Spinal cord (tissue), 10 donors: ENCODE results near the gene VCX3B. TPM values are rescaled to one million over a fixed set of nuclear protein-coding genes. Genes with fewer than 3 reads are reported as not detected.
"Not testable (repeated sequence)": the region's sequence is repeated elsewhere in the genome, so short reads cannot be mapped to it uniquely, and the experiment has no call there.

Source experiments
- DNase-seq, 6 donors: peaks; one replicate each; pipeline versions ENCODE4 v3.0.0 to v3.0.0-alpha.2; 2013 to 2015; ENCODE audit warnings: low spot score in 6 of 6, low read depth in 4 of 6
- H3K27ac ChIP-seq: one replicate; pipeline ENCODE4 v1.5.1; 2013; ENCODE audit warnings: low read depth, low read length, control low read depth
- H3K27me3 ChIP-seq: one replicate; pipeline ENCODE4 v1.6.1; 2013; ENCODE audit warnings: low read length; ENCODE audit not compliant: control insufficient read depth, insufficient read depth
- H3K36me3 ChIP-seq: one replicate; pipeline ENCODE4 v1.6.1; 2013; ENCODE audit warnings: low read length; ENCODE audit not compliant: control insufficient read depth, insufficient read depth
- H3K4me1 ChIP-seq: one replicate; pipeline ENCODE4 v1.6.1; 2013; ENCODE audit warnings: low read length; ENCODE audit not compliant: control insufficient read depth, insufficient read depth
- H3K4me3 ChIP-seq: one replicate; pipeline ENCODE4 v1.5.1; 2013; ENCODE audit warnings: low read depth, low read length, control low read depth
- H3K9me3 ChIP-seq: one replicate; pipeline ENCODE4 v1.6.1; 2013; ENCODE audit warnings: low read length; ENCODE audit not compliant: control insufficient read depth, insufficient read depth
- WGBS: methylation state at CpG from one replicate; pipeline ENCODE4 v1.1.5; 2013; ENCODE audit warnings: missing lambda C conversion rate; ENCODE audit not compliant: insufficient coverage; 5-methylcytosine and 5-hydroxymethylcytosine counted together
- long read RNA-seq, 4 donors: transcript quantifications; one replicate each; lab custom pipeline, GENCODE V29; 2026
- polyA plus RNA-seq, 2 donors: library from polyadenylated mRNA; unstranded; fragments of 120-200 nt; gene quantifications; one replicate each; pipeline ENCODE4 v1.2.1, GENCODE V29; 2013; ENCODE audit not compliant: insufficient read length in 2 of 2
- total RNA-seq, 2 donors: library from RNA; depleted of rRNA in 1 of 2; stranded (reverse); fragments of 120-200 nt in 1 of 2; fragments of >200 nt in 1 of 2; gene quantifications; one replicate each; pipeline versions ENCODE4 v1.2.3 to v1.2.4, GENCODE V29; 2013 to 2014
- donor health status: healthy.

The VCX3B gene
- total RNA-seq (not detected), polyA plus RNA-seq (under 1 TPM in 1 of 2 donors, not detected in 1; 0.38 TPM)
- long read RNA-seq, donor 1 = 0 reads
- long read RNA-seq, donor 2 = 0 reads
- long read RNA-seq, donor 3 = 0 reads
- long read RNA-seq, donor 4 = 0 reads

- H3K27me3 ChIP-seq, H3K9me3 ChIP-seq, H3K36me3 ChIP-seq, H3K4me1 ChIP-seq, H3K27ac ChIP-seq, H3K4me3 ChIP-seq, DNase-seq: not testable (repeated sequence)
- WGBS = no CpG with 5 or more reads among the region's 3 CpGs
These were observed at the start of gene VCX3B for GRCh38 chrX:8464530-8464929. VCX3B (plus strand) TSS chrX:8464830; CDS start chrX:8465451, 621 bp downstream.

- DNase-seq = no peak
- no peaks in the 10 kb centered on the region for H3K4me1 ChIP-seq
- H3K9me3 ChIP-seq = no peaks in the 10 kb centered on the region
- no peak overlapping the region for H3K27ac ChIP-seq
- WGBS = 100% methylated on average over 1 of the region's 4 CpGs
- no peaks in the 10 kb centered on the region for H3K36me3 ChIP-seq
- no peaks in the 10 kb centered on the region for H3K27me3 ChIP-seq
- no peak overlapping the region for H3K4me3 ChIP-seq
These were observed 46.3 kb upstream of the VCX3B start for GRCh38 chrX:8418301-8418700.

- H3K36me3 ChIP-seq = no peaks in the 10 kb centered on the region
- H3K27ac ChIP-seq = no peak overlapping the region
- H3K9me3 ChIP-seq = no peaks in the 10 kb centered on the region
- no peaks in the 10 kb centered on the region for H3K27me3 ChIP-seq
- no CpG with 5 or more reads among the region's 1 CpG for WGBS
- no peak for DNase-seq
- H3K4me3 ChIP-seq = no peak overlapping the region
- no peaks in the 10 kb centered on the region for H3K4me1 ChIP-seq
These were observed 39.7 kb upstream of the VCX3B start for GRCh38 chrX:8424912-8425311.

GRCh38 chrX:8429692-8430249, 34.9 kb upstream of the VCX3B start:
- WGBS = 100% methylated on average over 2 of the region's 6 CpGs
- no peaks in the 10 kb centered on the region for H3K4me1 ChIP-seq
- DNase-seq = no peak
- no peak overlapping the region for H3K4me3 ChIP-seq
- H3K27ac ChIP-seq = no peak overlapping the region
- H3K36me3 ChIP-seq = no peaks in the 10 kb centered on the region
- H3K9me3 ChIP-seq = no peaks in the 10 kb centered on the region
- no peaks in the 10 kb centered on the region for H3K27me3 ChIP-seq

DNA sequence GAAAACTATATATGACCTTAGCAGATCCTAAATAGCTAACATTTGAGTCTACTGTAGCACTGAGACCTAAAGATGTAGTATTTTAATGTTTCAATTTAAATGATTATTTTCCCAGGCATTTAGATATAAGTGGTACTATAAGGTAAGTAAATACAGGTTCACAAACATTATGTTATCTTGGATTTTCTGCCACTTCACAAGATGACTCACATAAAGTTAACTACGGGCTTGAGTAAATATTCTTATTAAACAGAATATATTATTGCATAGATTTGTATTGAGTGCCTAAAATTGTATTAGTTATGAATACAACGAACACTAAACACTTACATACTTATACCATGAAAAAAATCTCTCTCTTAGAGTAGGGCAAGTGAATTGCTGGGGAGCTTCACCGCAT, 34.2 kb upstream of the VCX3B start:
- Histone ChIP-seq H3K4me1 (no peaks in the 10 kb centered on the region), H3K27ac (no peak overlapping the region), H3K36me3 (no peaks in the 10 kb centered on the region), H3K27me3 (no peaks in the 10 kb centered on the region), H3K4me3 (no peak overlapping the region), H3K9me3 (no peaks in the 10 kb centered on the region)
- 100% methylated on average over 1 of the region's 3 CpGs for WGBS
- DNase-seq = no peak

GRCh38 chrX:8432396-8432795, 32.2 kb upstream of the VCX3B start:
- WGBS = no CpG with 5 or more reads among the region's 3 CpGs
- Histone ChIP-seq H3K9me3 (no peaks in the 10 kb centered on the region), H3K4me1 (no peaks in the 10 kb centered on the region), H3K27ac (no peak overlapping the region), H3K36me3 (no peaks in the 10 kb centered on the region), H3K27me3 (no peaks in the 10 kb centered on the region), H3K4me3 (no peak overlapping the region)
- no peak for DNase-seq

DNA sequence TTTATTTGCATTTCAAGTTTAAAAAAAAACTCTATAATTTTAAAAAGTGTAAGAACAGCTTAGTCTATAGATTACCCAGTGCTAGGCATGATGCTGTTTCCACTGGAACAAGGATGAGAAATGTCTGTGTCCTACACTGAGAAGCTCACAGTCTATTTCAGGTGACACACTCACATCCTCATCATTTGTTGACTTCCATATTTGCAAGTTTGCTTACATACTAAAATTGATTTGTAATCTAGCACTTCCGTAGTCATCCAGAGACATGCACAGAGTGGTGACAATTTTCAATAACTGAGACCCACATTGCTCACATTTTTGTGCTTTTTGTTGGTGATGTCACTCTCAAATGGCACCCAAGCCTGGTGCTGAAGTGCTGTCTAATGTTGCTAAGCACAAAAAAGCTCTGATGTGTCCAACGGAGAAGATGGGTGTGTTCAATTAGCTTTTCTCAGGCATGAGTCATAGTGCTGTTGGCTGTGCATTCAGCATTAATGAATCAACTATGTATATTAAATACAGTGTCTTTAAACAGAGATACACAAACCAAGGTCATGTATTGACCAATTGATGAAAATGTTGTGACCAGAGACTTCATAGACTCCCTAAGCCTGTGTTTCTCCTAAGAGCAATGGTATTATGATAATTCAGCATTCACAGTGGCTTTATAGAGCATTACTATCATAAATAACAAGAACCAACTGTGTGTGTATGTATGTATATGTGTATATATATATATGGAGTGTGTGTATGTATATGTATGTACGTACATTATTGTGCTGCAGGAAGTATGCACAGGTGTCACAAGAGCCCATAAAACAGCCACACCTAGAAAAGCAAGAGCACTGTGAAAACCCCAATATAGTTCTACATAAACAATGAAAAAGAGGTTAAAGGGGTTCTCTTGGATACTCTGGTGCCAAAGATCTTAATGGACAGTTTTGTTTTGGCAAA, 31.2 kb upstream of the VCX3B start:
- H3K27me3 ChIP-seq = no peaks in the 10 kb centered on the region
- WGBS = 100% methylated on average over 1 of the region's 3 CpGs
- H3K4me1 ChIP-seq = no peaks in the 10 kb centered on the region
- no peak overlapping the region for H3K4me3 ChIP-seq
- no peak for DNase-seq
- no peak overlapping the region for H3K27ac ChIP-seq
- no peaks in the 10 kb centered on the region for H3K36me3 ChIP-seq
- H3K9me3 ChIP-seq = no peaks in the 10 kb centered on the region

- no peak for DNase-seq
- Histone ChIP-seq H3K9me3 (no peaks in the 10 kb centered on the region), H3K4me1 (no peaks in the 10 kb centered on the region), H3K4me3 (no peak overlapping the region), H3K27me3 (no peaks in the 10 kb centered on the region), H3K27ac (no peak overlapping the region), H3K36me3 (no peaks in the 10 kb centered on the region)
- 80% methylated on average over 1 of the region's 5 CpGs for WGBS
These were observed 17.3 kb upstream of the VCX3B start for GRCh38 chrX:8447368-8447767.

DNA sequence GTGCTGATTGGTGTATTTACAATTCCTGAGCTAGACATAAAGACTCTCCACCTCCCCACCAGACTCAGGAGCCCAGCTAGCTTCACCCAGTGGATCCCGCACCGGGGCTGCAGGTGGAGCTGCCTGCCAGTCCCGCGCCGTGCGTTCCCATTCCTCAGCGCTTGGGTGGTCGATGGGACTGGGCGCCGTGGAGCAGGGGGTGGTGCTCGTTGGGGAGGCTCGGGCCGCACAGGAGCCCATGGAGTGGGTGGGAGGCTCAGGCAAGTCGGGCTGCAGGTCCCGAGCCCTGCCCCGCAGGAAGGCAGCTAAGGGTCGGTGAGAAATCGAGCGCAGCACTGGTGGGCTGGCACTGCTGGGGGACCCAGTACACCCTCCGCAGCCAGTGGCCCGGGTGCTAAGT, 12.3 kb upstream of the VCX3B start:
- 98% methylated on average over 8 of the region's 21 CpGs for WGBS
- not testable (repeated sequence) for H3K4me1 ChIP-seq, H3K27ac ChIP-seq, H3K4me3 ChIP-seq, H3K36me3 ChIP-seq, DNase-seq, H3K27me3 ChIP-seq, H3K9me3 ChIP-seq
